ENCODE results near the gene TP73.

The TP73 gene

DNA sequence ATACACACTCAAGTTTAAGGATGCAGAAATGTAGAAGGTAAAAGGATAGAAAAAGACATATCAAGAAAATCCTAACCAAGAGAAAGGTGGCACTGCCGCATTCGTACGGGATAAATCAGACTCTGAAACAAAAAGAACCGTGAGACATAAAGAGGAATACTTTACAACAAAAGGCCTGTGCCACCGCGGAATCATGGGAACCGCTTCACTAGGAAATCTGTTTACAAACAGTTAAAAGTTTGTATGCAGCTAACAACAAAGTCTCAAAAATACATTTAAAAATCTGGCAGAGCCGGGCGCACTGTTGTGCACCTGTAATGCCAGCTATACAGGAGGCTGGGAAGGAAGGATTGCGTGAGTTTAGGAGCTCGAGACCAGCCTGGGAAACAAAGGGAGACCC, 10.5 kb upstream of the TP73 start:
- no peak for TF ChIP-seq CTCF (IDR thresholded peaks at IDR 0.05; ENCODE audit: low read depth, low read length, missing control alignments)
- no peak for DNase-seq (ENCODE audit: low read depth)
- no peak overlapping the region for H3K4me3 ChIP-seq (ENCODE audit: low read depth, low read length)

DNA sequence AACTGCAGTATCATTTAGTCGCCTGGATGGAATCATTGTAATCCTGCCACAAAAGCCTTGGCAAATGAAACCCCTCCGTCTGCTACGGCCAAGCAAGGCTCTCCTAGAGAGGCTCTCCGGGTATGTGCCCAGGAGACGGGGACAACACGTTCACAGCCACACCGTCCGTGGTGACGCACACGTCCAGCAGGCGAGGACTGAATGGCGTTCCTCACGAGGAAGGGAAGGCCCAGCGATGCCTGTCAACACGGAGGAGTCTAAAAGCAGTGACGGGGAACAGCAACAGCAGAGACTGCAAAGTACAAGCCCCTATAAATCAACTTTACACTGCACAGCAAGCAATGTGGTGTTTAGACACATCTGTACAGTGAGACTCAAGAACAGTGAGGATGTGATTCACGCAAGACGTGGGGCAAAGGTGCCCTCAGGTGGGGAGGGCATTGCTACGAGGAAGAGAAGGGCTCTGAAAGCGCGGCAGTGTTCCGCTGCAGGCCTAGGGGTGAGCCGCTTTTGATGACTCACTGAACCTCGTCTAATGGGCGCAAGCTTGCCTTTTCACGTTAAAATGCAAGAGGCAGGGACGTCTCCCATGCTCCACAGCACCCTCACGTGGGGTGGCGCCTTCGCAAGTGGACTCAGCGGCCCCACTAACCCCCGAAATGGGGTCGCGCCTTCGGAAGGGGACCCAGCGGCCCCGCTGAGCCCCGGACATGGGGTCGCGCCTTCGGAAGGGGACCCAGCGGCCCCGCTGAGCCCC, 9.2 kb upstream of the TP73 start:
- DNase-seq (ENCODE audit: low read depth) = no peak
- TF ChIP-seq CTCF (IDR thresholded peaks at IDR 0.05; ENCODE audit: low read depth, low read length, missing control alignments) = no peak
- H3K4me3 ChIP-seq (ENCODE audit: low read depth, low read length) = no peak overlapping the region

- DNase-seq (ENCODE audit: low read depth) = no peak
- TF ChIP-seq CTCF (IDR thresholded peaks at IDR 0.05; ENCODE audit: low read depth, low read length, missing control alignments) = no peak
- no peak overlapping the region for H3K4me3 ChIP-seq (ENCODE audit: low read depth, low read length)
These were observed 8.0 kb upstream of the TP73 start for GRCh38 chr1:3644273-3644672.

- DNase-seq (ENCODE audit: low read depth) = no peak
- no peak overlapping the region for H3K4me3 ChIP-seq (ENCODE audit: low read depth, low read length)
- no peak for TF ChIP-seq CTCF (IDR thresholded peaks at IDR 0.05; ENCODE audit: low read depth, low read length, missing control alignments)
These were observed 7.1 kb upstream of the TP73 start for GRCh38 chr1:3645247-3645646.

GRCh38 chr1:3645666-3646355, 6.5 kb upstream of the TP73 start:
- DNase-seq (ENCODE audit: low read depth) = no peak
- no peak overlapping the region for H3K4me3 ChIP-seq (ENCODE audit: low read depth, low read length)
- TF ChIP-seq CTCF (IDR thresholded peaks at IDR 0.05; ENCODE audit: low read depth, low read length, missing control alignments) = no peak

- H3K4me3 ChIP-seq (ENCODE audit: low read depth, low read length) = no peak overlapping the region
- no peak for TF ChIP-seq CTCF (IDR thresholded peaks at IDR 0.05; ENCODE audit: low read depth, low read length, missing control alignments)
- no peak for DNase-seq (ENCODE audit: low read depth)
These were observed 5.7 kb upstream of the TP73 start for GRCh38 chr1:3646596-3646995.

Measured in GM12864 (cell line).